Endothelial cell of umbilical vein (primary cell): ENCODE measurements around the gene PNPLA5. TPM values are rescaled to one million over a fixed set of nuclear protein-coding genes. Genes with fewer than 3 reads are reported as not detected.

Experiments used
- BruUV-seq: library from RNA; stranded (reverse); fragments of 400-500 nt; replicated peaks from 2 replicates; lab custom pipeline; 2021; lab: Mats Ljungman, UMichigan
- CTCF ChIA-PET: fragments of 300-600, 350-600 bp; sonication (Branson Sonifier 250); formaldehyde crosslinking; loops from one replicate; lab custom pipeline; 2021; ENCODE audit warnings: antibody characterized with exemption, inconsistent platforms; lab: Charles Lee
- POLR2A ChIA-PET: fragments of 300-600, 350-600 bp; sonication (Branson Sonifier 250); formaldehyde crosslinking; loops from one replicate; lab custom pipeline; 2021; ENCODE audit warnings: antibody characterized with exemption, inconsistent platforms; lab: Charles Lee
- DNase-seq: peaks from one replicate; pipeline ENCODE4 v3.0.0-alpha.2; 2011; ENCODE audit warnings: low read depth, low spot score
- FAIRE-seq: peaks from 2 replicates; lab custom pipeline; 2011; peaks lifted over from hg19 to GRCh38; lab: Jason Lieb, UNC
- H2AFZ ChIP-seq: 2 replicates; pipeline ENCODE4 v1.6.0; 2012; ENCODE audit warnings: low read depth, low read length, control low read depth, inconsistent platforms
- H3K27ac ChIP-seq: 2 replicates; pipeline ENCODE4 v1.5.1; 2011; ENCODE audit warnings: low read depth, mild to moderate bottlenecking, control low read depth, low read length, moderate library complexity; ENCODE audit not compliant: insufficient read depth
- H3K27me3 ChIP-seq, 2 experiments: 2 replicates each; pipeline versions ENCODE4 v1.6.0 to v1.6.1; 2011; ENCODE audit warnings: low read length in 2 of 2, mixed read lengths in 1 of 2; ENCODE audit not compliant: control insufficient read depth in 2 of 2, insufficient read depth in 2 of 2
- H3K36me3 ChIP-seq, 2 experiments: 2 replicates in 1 of 2; 3 replicates in 1 of 2; pipeline ENCODE4 v1.5.1; 2011; ENCODE audit warnings: low read length in 2 of 2, mild to moderate bottlenecking in 1 of 2, moderate library complexity in 1 of 2; ENCODE audit not compliant: control insufficient read depth in 2 of 2, insufficient read depth in 2 of 2; ENCODE audit errors: extremely low read depth in 1 of 2
- H3K4me1 ChIP-seq: 3 replicates; pipeline ENCODE4 v1.5.1; 2011; ENCODE audit warnings: mild to moderate bottlenecking, low read length; ENCODE audit not compliant: control insufficient read depth, insufficient read depth; ENCODE audit errors: extremely low read depth
- H3K4me2 ChIP-seq: 2 replicates; pipeline ENCODE4 v1.6.1; 2011; ENCODE audit warnings: low read length, control low read depth, mixed read lengths; ENCODE audit not compliant: insufficient read depth
- H3K4me3 ChIP-seq, 3 experiments: fragments of 200-600 bp in 1 of 3; sonication (generic), shearing (Covaris generic) in 1 of 3; replicated peaks in 1 of 3; 2 replicates each; pipeline ENCODE4 v1.5.1; 2011 to 2016; ENCODE audit warnings: control low read depth in 3 of 3, low read length in 3 of 3, mild to moderate bottlenecking in 2 of 3, inconsistent platforms in 1 of 3, low read depth in 1 of 3, moderate library complexity in 1 of 3; ENCODE audit not compliant: insufficient read depth in 1 of 3
- H3K79me2 ChIP-seq: 2 replicates; pipeline ENCODE4 v1.6.0; 2012; ENCODE audit warnings: low read length, inconsistent platforms; ENCODE audit not compliant: control insufficient read depth, insufficient read depth
- H3K9ac ChIP-seq: replicated peaks from 2 replicates; pipeline ENCODE3; 2011; ENCODE audit warnings: low read length, control low read depth; ENCODE audit not compliant: insufficient read depth; ENCODE audit errors: extremely low read depth
- H3K9me1 ChIP-seq: replicated peaks from 3 replicates; pipeline ENCODE4 v1.6.0; 2011; ENCODE audit warnings: mild to moderate bottlenecking, low read length; ENCODE audit not compliant: control insufficient read depth, insufficient read depth; ENCODE audit errors: extremely low read depth
- H3K9me3 ChIP-seq: replicated peaks from 2 replicates; pipeline ENCODE4 v1.5.1; 2012; ENCODE audit warnings: low read length, inconsistent platforms; ENCODE audit not compliant: control insufficient read depth, insufficient read depth
- H4K20me1 ChIP-seq: replicated peaks from 2 replicates; pipeline ENCODE3; 2011; ENCODE audit warnings: mild to moderate bottlenecking, low read length; ENCODE audit not compliant: control insufficient read depth, insufficient read depth; ENCODE audit errors: extremely low read depth
- CTCF ChIP-seq, 2 donors: IDR thresholded peaks; 1 replicate in 1 of 2; 2 replicates in 1 of 2; pipeline ENCODE4 v1.5.1; 2011; ENCODE audit warnings: low read length in 2 of 2, mild to moderate bottlenecking in 2 of 2, moderate library complexity in 2 of 2, control low read depth in 1 of 2, inconsistent platforms in 1 of 2, low read depth in 1 of 2; ENCODE audit not compliant: insufficient read depth in 1 of 2; ENCODE audit errors: extremely low read depth in 1 of 2
- FOS ChIP-seq: IDR thresholded peaks from 2 replicates; pipeline ENCODE4 v1.6.1; 2011; ENCODE audit warnings: mild to moderate bottlenecking, low read length, moderate library complexity, borderline replicate concordance; ENCODE audit not compliant: insufficient read depth
- JUN ChIP-seq: IDR thresholded peaks from 2 replicates; pipeline ENCODE4 v1.6.1; 2011; ENCODE audit warnings: borderline replicate concordance, low read depth; ENCODE audit not compliant: insufficient read length, insufficient read depth
- POLR2A ChIP-seq: IDR thresholded peaks from 2 replicates; pipeline ENCODE4 v1.6.1; 2012; ENCODE audit warnings: low read depth, mild to moderate bottlenecking, control low read depth, low read length
- POLR2AphosphoS5 ChIP-seq: IDR thresholded peaks from 2 replicates; pipeline ENCODE4 v1.6.1; 2012; ENCODE audit warnings: low read depth, mild to moderate bottlenecking, control low read depth, low read length, moderate library complexity; ENCODE audit not compliant: insufficient read depth
- dilution Hi-C: fragments of 300-500 bp; cut with MboI; formaldehyde crosslinking; loops from one replicate; pipeline ENCODE4 v1.15.0; 2019; ENCODE audit warnings: low sequenced_read_pairs; ENCODE audit not compliant: extremely low pct_ligation_motif_present
- intact Hi-C: fragments of 100-400 bp; cut with micrococcal nuclease; formaldehyde crosslinking; loops from one replicate; pipeline ENCODE4 v1.10.0; 2022
- polyA plus RNA-seq, 4 experiments: library from polyadenylated mRNA; depleted of rRNA in 3 of 4; stranded (reverse) in 3 of 4; unstranded in 1 of 4; fragments of >200 nt; gene quantifications; 2 replicates each; pipeline versions ENCODE4 v1.2.1 to v1.2.3, GENCODE V29; 2011 to 2012; ENCODE audit warnings: missing spikeins in 1 of 4
- total RNA-seq: library from RNA; stranded (reverse); gene quantifications from 2 replicates; pipeline ENCODE4 v1.2.3, GENCODE V29; 2021
- TF ChIP-seq, protein P1 (sequence below): IDR thresholded peaks from 2 replicates; pipeline ENCODE4 v1.6.1; 2011; ENCODE audit not compliant: insufficient read depth, insufficient read length

The PNPLA5 gene
- total and polyA plus RNA-seq, 2 donors (not counting 3 experiments of a cell fraction or from before 2014, with no cell fraction given) = not detected

DNA sequence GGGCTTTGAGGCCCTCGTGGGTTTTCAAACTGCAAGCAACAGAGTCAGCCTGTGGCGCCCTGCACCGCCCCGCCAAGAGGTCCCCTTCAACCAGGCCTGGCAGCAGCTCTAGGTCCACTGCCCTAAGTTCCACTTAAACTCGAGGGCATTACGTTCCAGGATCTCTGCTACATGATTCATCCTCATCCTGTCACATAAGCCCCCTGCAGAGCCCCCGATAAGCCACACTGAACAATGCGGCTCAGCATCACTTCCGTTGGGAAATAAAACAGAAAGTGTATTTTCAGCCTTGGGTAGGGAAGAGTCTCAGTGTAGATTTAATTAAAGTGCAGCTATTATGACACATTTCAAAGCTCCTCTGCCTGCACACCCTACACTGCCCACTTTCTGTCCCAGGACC is 54.1 kb downstream of the PNPLA5 start:
- intact Hi-C loops = no loop called here
- DNase-seq = no peak
- Histone ChIP-seq H2AFZ (no peak overlapping the region), H3K4me2 (no peak overlapping the region), H3K79me2 (no peaks in the 10 kb centered on the region), H3K36me3 (no peaks in the 10 kb centered on the region), H3K9me1 (no peaks in the 10 kb centered on the region), H3K4me3 (no peak overlapping the region), H3K27me3 (no peaks in the 10 kb centered on the region), H3K27ac (no peak overlapping the region), H3K9me3 (no peaks in the 10 kb centered on the region), H3K4me1 (no peaks in the 10 kb centered on the region), H4K20me1 (no peaks in the 10 kb centered on the region), H3K9ac (no peak overlapping the region)
- CTCF ChIA-PET = no interaction called here
- no peak for FAIRE-seq
- BruUV-seq = no TSS peak
- TF ChIP-seq POLR2A (no peak), FOS (no peak), CTCF (IDR thresholded peaks at IDR 0.05; ENCODE audit: extremely low read depth in 1 of 2, insufficient read depth in 1 of 2, low read depth in 1 of 2, low read length in 2 of 2) (no peak), POLR2AphosphoS5 (no peak), JUN (no peak)
- TF ChIP-seq, protein P1, sequence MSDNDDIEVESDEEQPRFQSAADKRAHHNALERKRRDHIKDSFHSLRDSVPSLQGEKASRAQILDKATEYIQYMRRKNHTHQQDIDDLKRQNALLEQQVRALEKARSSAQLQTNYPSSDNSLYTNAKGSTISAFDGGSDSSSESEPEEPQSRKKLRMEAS = no peak
- POLR2A ChIA-PET = no interaction called here
- dilution Hi-C loops = no loop called here
